Keratinocyte (primary cell): ENCODE results near the gene RAE1. TPM values are rescaled to one million over a fixed set of nuclear protein-coding genes. Genes with fewer than 3 reads are reported as not detected.

Experiments used
- DNase-seq: peaks from one replicate; pipeline ENCODE4 v3.0.0-alpha.2; 2011; ENCODE audit warnings: low read depth, missing footprints, low spot score
- FAIRE-seq: peaks from 2 replicates; lab custom pipeline; 2011; peaks lifted over from hg19 to GRCh38; lab: Jason Lieb, UNC
- H2AFZ ChIP-seq: 2 replicates; pipeline ENCODE4 v1.6.0; 2012; ENCODE audit warnings: low read length, control low read depth, inconsistent platforms; ENCODE audit not compliant: control insufficient read depth
- H3K27ac ChIP-seq: 2 replicates; pipeline ENCODE4 v1.5.1; 2011; ENCODE audit warnings: low read length; ENCODE audit not compliant: control insufficient read depth, insufficient read depth
- H3K27me3 ChIP-seq: 3 replicates; pipeline ENCODE4 v1.6.0; 2011; ENCODE audit warnings: low read length; ENCODE audit not compliant: control insufficient read depth, insufficient read depth; ENCODE audit errors: extremely low read depth
- H3K36me3 ChIP-seq, 2 experiments: 2 replicates in 1 of 2; 3 replicates in 1 of 2; pipeline ENCODE4 v1.5.1; 2011; ENCODE audit warnings: low read length in 2 of 2, mild to moderate bottlenecking in 1 of 2; ENCODE audit not compliant: control insufficient read depth in 2 of 2, insufficient read depth in 2 of 2; ENCODE audit errors: extremely low read depth in 1 of 2
- H3K4me1 ChIP-seq: 3 replicates; pipeline ENCODE4 v1.5.1; 2011; ENCODE audit warnings: low read length; ENCODE audit not compliant: control insufficient read depth, insufficient read depth; ENCODE audit errors: extremely low read depth
- H3K4me2 ChIP-seq: 3 replicates; pipeline ENCODE4 v1.6.0; 2011; ENCODE audit warnings: low read depth, low read length; ENCODE audit not compliant: control insufficient read depth, insufficient read depth; ENCODE audit errors: extremely low read depth
- H3K4me3 ChIP-seq, 3 experiments: fragments of 200-600 bp in 1 of 3; sonication (generic) in 1 of 3; 2 replicates in 2 of 3; 3 replicates in 1 of 3; pipeline ENCODE4 v1.5.1; 2011 to 2016; ENCODE audit warnings: low read length in 3 of 3, mild to moderate bottlenecking in 3 of 3, control low read depth in 2 of 3, inconsistent platforms in 1 of 3, low read depth in 1 of 3, mixed read lengths in 1 of 3, mixed run types in 1 of 3, moderate library complexity in 1 of 3; ENCODE audit not compliant: control insufficient read depth in 2 of 3, insufficient read depth in 2 of 3; ENCODE audit errors: extremely low read depth in 1 of 3
- H3K79me2 ChIP-seq: 2 replicates; pipeline ENCODE4 v1.6.0; 2012; ENCODE audit warnings: low read length; ENCODE audit not compliant: control insufficient read depth, insufficient read depth
- H3K9ac ChIP-seq: 3 replicates; pipeline ENCODE4 v1.6.0; 2011; ENCODE audit warnings: low read length; ENCODE audit not compliant: control insufficient read depth, insufficient read depth; ENCODE audit errors: extremely low read depth
- H3K9me1 ChIP-seq: 3 replicates; pipeline ENCODE4 v1.6.0; 2011; ENCODE audit warnings: low read length; ENCODE audit not compliant: control insufficient read depth, insufficient read depth; ENCODE audit errors: extremely low read depth
- H3K9me3 ChIP-seq: 2 replicates; pipeline ENCODE4 v1.5.1; 2012; ENCODE audit warnings: low read depth, low read length; ENCODE audit not compliant: control insufficient read depth
- H4K20me1 ChIP-seq: 3 replicates; pipeline ENCODE4 v1.6.0; 2011; ENCODE audit warnings: low read length; ENCODE audit not compliant: control insufficient read depth, insufficient read depth; ENCODE audit errors: extremely low read depth
- CTCF ChIP-seq, 3 experiments: IDR thresholded peaks in 1 of 3; conservative IDR thresholded peaks in 1 of 3; optimal IDR thresholded peaks in 1 of 3; 2 replicates in 2 of 3; 3 replicates in 1 of 3; pipeline versions ENCODE3 to v1.5.1; 2011; ENCODE audit warnings: low read length in 3 of 3, mild to moderate bottlenecking in 3 of 3, moderate library complexity in 2 of 3, control low read depth in 1 of 3, inconsistent platforms in 1 of 3; ENCODE audit not compliant: insufficient read depth in 2 of 3; ENCODE audit errors: extremely low read depth in 1 of 3
- EZH2 ChIP-seq: IDR thresholded peaks from one replicate; pipeline ENCODE4 v1.6.1; 2012; ENCODE audit warnings: inconsistent platforms, mild to moderate bottlenecking, low read length, moderate library complexity
- dilution Hi-C: fragments of 300-500 bp; cut with MboI; formaldehyde crosslinking; loops from one replicate; pipeline ENCODE4 v1.7.0; 2020; ENCODE audit warnings: low sequenced_read_pairs; ENCODE audit not compliant: extremely low pct_ligation_motif_present
- polyA plus RNA-seq, 5 experiments: library from polyadenylated mRNA; depleted of rRNA in 3 of 5; stranded (reverse) in 3 of 5; stranded (forward) in 1 of 5; unstranded in 1 of 5; fragments of >200 nt; gene quantifications; 1 replicate in 1 of 5; 2 replicates in 3 of 5; 3 replicates in 1 of 5; pipeline versions ENCODE4 v1.2.1 to v1.2.3, GENCODE V29; 2011 to 2012; ENCODE audit warnings: missing spikeins in 2 of 5, low read depth in 1 of 5, low replicate concordance in 1 of 5

The RAE1 gene
- polyA plus RNA-seq, 1 donor (not counting 4 experiments of a cell fraction or from before 2014, with no cell fraction given): 32.4 TPM

- H4K20me1 ChIP-seq: no peaks in the 10 kb centered on the region
- H3K27me3 ChIP-seq: no peaks in the 10 kb centered on the region
- FAIRE-seq (no peak), DNase-seq (no peak)
- peaks cover 0 to 13% of the 10 kb centered on the region in 2 experiments for H3K36me3 ChIP-seq
- H3K4me2 ChIP-seq: no peak overlapping the region
- no peak overlapping the region for H2AFZ ChIP-seq
- H3K4me3 ChIP-seq: no peak overlapping the region
- dilution Hi-C loops: no loop called here
- no peaks in the 10 kb centered on the region for H3K4me1 ChIP-seq
- TF ChIP-seq CTCF (optimal IDR thresholded peaks at IDR 0.05 in 1 of 3, IDR thresholded peaks at IDR 0.05 in 1 of 3, conservative IDR thresholded peaks at IDR 0.05 in 1 of 3; ENCODE audit: extremely low read depth in 1 of 3, insufficient read depth in 2 of 3, low read length in 3 of 3): no peak
- TF ChIP-seq EZH2: no peak
- H3K9me3 ChIP-seq: no peaks in the 10 kb centered on the region
- H3K27ac ChIP-seq: no peak overlapping the region
- no peak overlapping the region for H3K9ac ChIP-seq
- no peaks in the 10 kb centered on the region for H3K9me1 ChIP-seq
- no peaks in the 10 kb centered on the region for H3K79me2 ChIP-seq
Observed at GRCh38 chr20:57405236-57406016, 54.4 kb downstream of the RAE1 start.

- no peak overlapping the region for H2AFZ ChIP-seq
- no peak overlapping the region for H3K27ac ChIP-seq
- no peaks in the 10 kb centered on the region for H3K79me2 ChIP-seq
- FAIRE-seq (no peak), DNase-seq (no peak)
- H3K9ac ChIP-seq: no peak overlapping the region
- peaks cover 0 to 7% of the 10 kb centered on the region in 2 experiments for H3K36me3 ChIP-seq
- no peaks in the 10 kb centered on the region for H3K9me1 ChIP-seq
- H3K27me3 ChIP-seq: peaks cover 9% of the 10 kb centered on the region
- no peak overlapping the region for H3K4me3 ChIP-seq
- H3K4me1 ChIP-seq: no peaks in the 10 kb centered on the region
- H3K9me3 ChIP-seq: no peaks in the 10 kb centered on the region
- TF ChIP-seq CTCF (optimal IDR thresholded peaks at IDR 0.05 in 1 of 3, IDR thresholded peaks at IDR 0.05 in 1 of 3, conservative IDR thresholded peaks at IDR 0.05 in 1 of 3; ENCODE audit: extremely low read depth in 1 of 3, insufficient read depth in 2 of 3, low read length in 3 of 3): no peak
- no peak for TF ChIP-seq EZH2
- no peak overlapping the region for H3K4me2 ChIP-seq
- dilution Hi-C loops: no loop called here
- H4K20me1 ChIP-seq: no peaks in the 10 kb centered on the region
Observed at GRCh38 chr20:57407541-57407956, 56.5 kb downstream of the RAE1 start.
